Measurements from ENCODE around the gene TSPAN11.

The TSPAN11 gene

DNA sequence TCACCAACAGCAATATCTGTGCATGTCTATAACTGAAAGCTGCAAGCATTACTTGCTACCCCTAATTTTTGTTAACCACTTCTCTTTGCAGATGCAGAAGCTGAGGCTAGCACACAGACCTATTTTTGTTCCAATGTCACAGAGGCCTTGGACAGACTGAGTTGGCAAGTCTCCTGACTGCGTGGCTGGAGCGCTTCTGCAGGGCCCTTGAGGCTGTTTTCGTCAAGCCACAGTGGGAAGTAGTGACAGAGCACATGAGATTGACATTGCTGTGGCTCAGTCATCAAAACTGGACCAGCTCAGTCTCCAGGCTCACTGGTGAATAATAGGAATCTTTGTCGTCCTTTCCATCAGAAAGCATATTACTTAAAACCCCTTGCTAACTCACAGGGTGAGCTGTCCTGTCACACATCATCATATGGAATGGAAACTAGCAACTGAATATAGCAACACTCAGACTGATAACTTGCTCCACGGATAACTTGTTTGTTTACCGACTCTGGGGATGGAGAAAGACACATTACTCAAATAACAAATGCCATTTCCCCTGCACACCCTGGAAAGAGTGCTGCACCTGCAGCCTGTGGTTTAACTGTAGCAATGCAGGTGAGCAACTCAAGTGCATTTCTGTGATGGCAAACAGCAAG, 103.5 kb downstream of the TSPAN11 start:
- Histone ChIP-seq H3K9ac (ENCODE audit: low read length) (peak overlapping the region; percentile 29), H3K9me3 (ENCODE audit: low read length) (no peaks in the 10 kb centered on the region), H3K79me2 (ENCODE audit: insufficient read depth, low read length) (no peaks in the 10 kb centered on the region), H3K27me3 (ENCODE audit: insufficient read depth, low read length) (no peaks in the 10 kb centered on the region), H3K4me2 (ENCODE audit: low read length) (peak overlapping the region; percentile 53), H3K9me2 (ENCODE audit: low read depth, low read length) (no peaks in the 10 kb centered on the region), H4K20me1 (ENCODE audit: insufficient read depth, low read length) (no peaks in the 10 kb centered on the region), H3K27ac (ENCODE audit: low read depth, low read length, poor library complexity, severe bottlenecking) (peak overlapping the region; percentile 94), H2AFZ (ENCODE audit: low read length) (no peak overlapping the region), H3F3A (ENCODE audit: insufficient read depth, low read length) (no peaks in the 10 kb centered on the region), H3K36me3 (ENCODE audit: insufficient read depth, low read length) (no peaks in the 10 kb centered on the region), H3K4me3 (ENCODE audit: low read depth, low read length, poor library complexity, severe bottlenecking) (peak overlapping the region; percentile 6), H3K4me1 (ENCODE audit: insufficient read depth, low read length, severe bottlenecking) (peaks cover 83% of the 10 kb centered on the region)
- no peak for TF ChIP-seq EZH2 (IDR thresholded peaks at IDR 0.05; ENCODE audit: borderline replicate concordance, low read length)
- TF ChIP-seq, protein P1, sequence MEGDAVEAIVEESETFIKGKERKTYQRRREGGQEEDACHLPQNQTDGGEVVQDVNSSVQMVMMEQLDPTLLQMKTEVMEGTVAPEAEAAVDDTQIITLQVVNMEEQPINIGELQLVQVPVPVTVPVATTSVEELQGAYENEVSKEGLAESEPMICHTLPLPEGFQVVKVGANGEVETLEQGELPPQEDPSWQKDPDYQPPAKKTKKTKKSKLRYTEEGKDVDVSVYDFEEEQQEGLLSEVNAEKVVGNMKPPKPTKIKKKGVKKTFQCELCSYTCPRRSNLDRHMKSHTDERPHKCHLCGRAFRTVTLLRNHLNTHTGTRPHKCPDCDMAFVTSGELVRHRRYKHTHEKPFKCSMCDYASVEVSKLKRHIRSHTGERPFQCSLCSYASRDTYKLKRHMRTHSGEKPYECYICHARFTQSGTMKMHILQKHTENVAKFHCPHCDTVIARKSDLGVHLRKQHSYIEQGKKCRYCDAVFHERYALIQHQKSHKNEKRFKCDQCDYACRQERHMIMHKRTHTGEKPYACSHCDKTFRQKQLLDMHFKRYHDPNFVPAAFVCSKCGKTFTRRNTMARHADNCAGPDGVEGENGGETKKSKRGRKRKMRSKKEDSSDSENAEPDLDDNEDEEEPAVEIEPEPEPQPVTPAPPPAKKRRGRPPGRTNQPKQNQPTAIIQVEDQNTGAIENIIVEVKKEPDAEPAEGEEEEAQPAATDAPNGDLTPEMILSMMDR (IDR thresholded peaks at IDR 0.05; ENCODE audit: low read length) = no peak

DNA sequence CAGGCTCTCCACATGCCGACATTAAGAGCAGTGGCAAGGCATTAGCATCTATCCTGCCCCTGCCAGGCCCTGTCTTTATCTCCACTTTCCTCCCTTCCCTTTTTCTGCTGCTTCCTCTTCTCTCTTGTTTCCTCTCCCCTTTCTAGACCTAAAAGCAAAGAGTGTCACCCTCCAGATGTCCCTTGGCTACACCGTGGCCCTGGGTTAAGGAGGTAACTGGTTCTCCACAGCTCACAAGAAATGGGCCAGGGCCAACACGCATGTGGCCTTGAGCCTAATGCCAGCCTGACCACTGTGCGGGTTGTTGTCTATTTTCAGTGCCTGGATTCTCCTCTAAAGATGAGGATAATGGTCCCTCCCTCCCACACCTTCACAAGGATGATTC, 105.4 kb downstream of the TSPAN11 start:
- Histone ChIP-seq H3K27ac (ENCODE audit: low read depth, low read length, poor library complexity, severe bottlenecking) (peak overlapping the region; percentile 94), H3F3A (ENCODE audit: insufficient read depth, low read length) (no peaks in the 10 kb centered on the region), H3K4me2 (ENCODE audit: low read length) (peak overlapping the region; percentile 53), H3K4me3 (ENCODE audit: low read depth, low read length, poor library complexity, severe bottlenecking) (no peak overlapping the region), H3K9me2 (ENCODE audit: low read depth, low read length) (no peaks in the 10 kb centered on the region), H3K9me3 (ENCODE audit: low read length) (no peaks in the 10 kb centered on the region), H3K79me2 (ENCODE audit: insufficient read depth, low read length) (no peaks in the 10 kb centered on the region), H3K27me3 (ENCODE audit: insufficient read depth, low read length) (no peaks in the 10 kb centered on the region), H3K36me3 (ENCODE audit: insufficient read depth, low read length) (no peaks in the 10 kb centered on the region), H2AFZ (ENCODE audit: low read length) (no peak overlapping the region), H3K4me1 (ENCODE audit: insufficient read depth, low read length, severe bottlenecking) (peaks cover 79% of the 10 kb centered on the region), H4K20me1 (ENCODE audit: insufficient read depth, low read length) (no peaks in the 10 kb centered on the region), H3K9ac (ENCODE audit: low read length) (peak overlapping the region; percentile 47)
- TF ChIP-seq EZH2 (IDR thresholded peaks at IDR 0.05; ENCODE audit: borderline replicate concordance, low read length) = no peak
- TF ChIP-seq, protein P1 (IDR thresholded peaks at IDR 0.05; ENCODE audit: low read length) = no peak

DNA sequence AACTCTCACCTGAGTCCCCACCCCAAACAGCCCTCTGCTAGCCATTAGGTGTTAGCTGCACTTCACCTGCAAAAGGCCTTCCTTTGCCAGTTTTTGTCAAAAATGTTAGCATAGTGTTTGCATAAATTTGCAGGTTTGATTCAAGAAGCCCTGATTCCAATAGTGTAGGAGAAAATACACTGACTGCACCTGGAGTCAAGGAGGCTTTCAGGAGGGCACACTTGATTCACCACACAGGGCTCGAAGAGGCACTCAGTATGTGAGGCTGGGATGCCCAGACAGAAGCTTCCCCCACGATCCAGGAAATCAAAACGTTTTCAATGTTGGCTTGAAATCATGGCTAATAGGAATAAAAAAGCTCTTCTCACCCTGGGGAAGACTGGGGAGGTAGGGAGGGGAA, 106.6 kb downstream of the TSPAN11 start:
- Histone ChIP-seq H3K79me2 (ENCODE audit: insufficient read depth, low read length) (no peaks in the 10 kb centered on the region), H3K36me3 (ENCODE audit: insufficient read depth, low read length) (no peaks in the 10 kb centered on the region), H2AFZ (ENCODE audit: low read length) (no peak overlapping the region), H4K20me1 (ENCODE audit: insufficient read depth, low read length) (no peaks in the 10 kb centered on the region), H3K27me3 (ENCODE audit: insufficient read depth, low read length) (no peaks in the 10 kb centered on the region), H3K9me2 (ENCODE audit: low read depth, low read length) (no peaks in the 10 kb centered on the region), H3F3A (ENCODE audit: insufficient read depth, low read length) (no peaks in the 10 kb centered on the region), H3K4me3 (ENCODE audit: low read depth, low read length, poor library complexity, severe bottlenecking) (no peak overlapping the region), H3K4me1 (ENCODE audit: insufficient read depth, low read length, severe bottlenecking) (peaks cover 83% of the 10 kb centered on the region), H3K9me3 (ENCODE audit: low read length) (no peaks in the 10 kb centered on the region), H3K27ac (ENCODE audit: low read depth, low read length, poor library complexity, severe bottlenecking) (peak overlapping the region; percentile 94), H3K4me2 (ENCODE audit: low read length) (peak overlapping the region; percentile 6; the same call in 1 of the 2 replicates), H3K9ac (ENCODE audit: low read length) (no peak overlapping the region)
- TF ChIP-seq, protein P1 (IDR thresholded peaks at IDR 0.05; ENCODE audit: low read length) = no peak
- no peak for TF ChIP-seq EZH2 (IDR thresholded peaks at IDR 0.05; ENCODE audit: borderline replicate concordance, low read length)

Measured in OCI-LY1 (cell line).